HG03460 (cell line): ENCODE measurements around the gene SPATA31A3.
"Not testable (repeated sequence)": the region's sequence is repeated elsewhere in the genome, so short reads cannot be mapped to it uniquely, and the experiment has no call there.

Source experiments
- ATAC-seq: cut with Tn5 transposase; IDR thresholded peaks from one replicate; pipeline ENCODE4 v1.9.1; 2021; ENCODE audit not compliant: unreplicated experiment

Gene SPATA31A3

DNA sequence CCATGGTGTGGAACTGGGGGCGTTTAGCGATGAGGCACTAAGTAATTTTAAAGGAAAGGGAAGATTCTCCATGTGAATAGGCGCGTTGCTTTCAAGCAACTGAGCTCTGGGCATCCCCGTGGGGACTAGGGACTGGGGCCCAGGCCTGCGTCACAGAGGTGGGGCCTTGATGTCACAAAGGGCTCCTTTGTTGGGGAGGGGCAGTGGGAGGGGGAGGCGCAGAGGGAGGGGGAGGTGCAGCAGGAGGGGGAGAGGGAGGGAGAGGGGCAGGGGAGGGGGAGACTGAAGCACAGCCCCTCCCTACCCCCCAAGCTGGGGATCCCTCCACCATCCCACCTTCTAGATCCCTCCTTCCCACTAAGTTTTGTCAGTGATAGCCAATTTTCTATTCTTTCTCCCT is at the start of gene SPATA31A3:
TSS of gene SPATA31A3 (minus strand) at position 101 of the 400 bp plus-strand sequence. CDS start at position 72, 29 bp downstream.
- not testable (repeated sequence) for ATAC-seq

GRCh38 chr9:66952576-66952975 is 39.8 kb downstream of the SPATA31A3 start:
- ATAC-seq, result not testable (repeated sequence)

DNA sequence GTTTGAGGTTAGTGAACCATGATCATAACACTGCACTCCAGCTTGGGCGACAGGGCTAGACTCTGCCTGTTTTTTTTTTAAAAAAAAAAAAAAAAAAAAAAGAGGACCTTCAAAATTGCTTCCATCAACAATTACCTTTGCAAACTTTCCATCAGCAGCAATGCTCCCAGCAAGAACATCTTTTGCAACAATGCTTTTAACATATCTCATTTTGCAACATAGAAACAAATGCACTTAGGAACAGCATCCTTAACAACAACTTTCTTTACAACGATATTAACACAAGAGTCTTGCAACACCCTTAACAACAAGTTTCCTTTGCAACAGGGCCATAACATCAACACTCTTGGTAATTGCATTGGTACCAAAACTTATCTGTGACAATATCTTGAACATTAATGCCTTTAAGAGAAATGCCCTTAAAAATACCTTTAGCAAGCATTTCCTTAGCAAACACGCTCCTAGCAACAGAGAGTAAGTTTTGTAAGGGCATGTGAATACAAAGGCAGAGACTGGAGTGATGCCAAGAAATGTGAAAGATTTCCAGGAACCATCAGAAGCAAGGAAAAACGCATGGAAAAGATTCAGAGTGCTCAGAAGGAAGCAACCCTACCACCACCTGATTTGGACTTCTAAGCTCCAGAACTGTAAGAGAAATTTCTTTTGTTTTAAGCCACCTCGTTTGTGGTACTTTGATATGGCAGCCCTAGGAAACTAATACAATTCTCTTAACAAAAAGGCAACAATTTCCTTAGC is 49.8 kb downstream of the SPATA31A3 start:
- ATAC-seq, result not testable (repeated sequence)

- not testable (repeated sequence) for ATAC-seq
These were observed 52.2 kb downstream of the SPATA31A3 start for GRCh38 chr9:66939878-66940830.

DNA sequence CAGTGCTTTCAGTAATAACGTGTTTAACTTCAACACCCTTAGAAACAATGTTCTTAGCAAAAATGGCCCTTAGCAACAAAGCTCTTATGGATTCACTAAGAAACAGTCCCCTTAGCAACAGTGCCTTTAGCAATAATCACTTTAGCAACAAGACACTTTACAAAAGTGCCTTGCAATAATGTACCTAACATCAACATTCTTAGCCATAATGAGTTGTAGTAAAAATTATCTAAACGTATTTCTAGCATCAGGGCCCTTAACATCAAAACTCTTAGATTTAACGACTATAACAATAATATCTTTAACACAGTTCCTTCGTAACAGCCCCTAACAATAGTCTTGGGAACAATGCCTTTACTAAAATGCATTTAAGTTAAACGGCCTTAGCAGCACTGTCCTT is 54.0 kb downstream of the SPATA31A3 start:
- not testable (repeated sequence) for ATAC-seq

GRCh38 chr9:66937662-66938061 is 54.7 kb downstream of the SPATA31A3 start:
- ATAC-seq, result not testable (repeated sequence)
